22Rv1 (cell line): ENCODE results near the gene IMMP2L.

Experiments
- ZFX ChIP-seq: fragments of 450-650 bp; IDR thresholded peaks from 2 replicates; pipeline ENCODE4 v1.6.1; 2017; ENCODE audit warnings: antibody characterized with exemption, borderline replicate concordance
- TF ChIP-seq, protein P1 (sequence below): fragments of 450-650 bp; IDR thresholded peaks from 2 replicates; pipeline ENCODE4 v1.5.1; 2017; ENCODE audit warnings: mild to moderate bottlenecking

DNA sequence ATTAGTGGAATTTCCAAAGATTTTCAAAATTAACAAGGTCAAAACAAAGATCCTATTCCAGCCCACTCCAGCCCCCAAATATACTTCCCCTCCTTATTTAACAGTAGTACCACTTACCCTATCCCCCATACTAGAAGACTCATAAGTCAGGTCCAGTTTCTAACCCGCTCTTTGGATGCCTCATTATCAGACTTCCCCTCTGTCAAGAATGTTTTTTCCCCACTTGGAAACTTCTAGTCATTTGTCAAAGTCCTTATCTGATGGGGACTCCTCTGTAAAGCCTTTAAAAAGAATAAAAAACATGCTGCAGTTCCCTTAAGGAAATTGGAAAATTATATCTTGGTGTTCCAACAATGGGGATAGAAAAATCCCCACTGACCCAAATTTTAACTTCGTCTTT lies 70.1 kb downstream of the IMMP2L start:
- TF ChIP-seq, protein P1, sequence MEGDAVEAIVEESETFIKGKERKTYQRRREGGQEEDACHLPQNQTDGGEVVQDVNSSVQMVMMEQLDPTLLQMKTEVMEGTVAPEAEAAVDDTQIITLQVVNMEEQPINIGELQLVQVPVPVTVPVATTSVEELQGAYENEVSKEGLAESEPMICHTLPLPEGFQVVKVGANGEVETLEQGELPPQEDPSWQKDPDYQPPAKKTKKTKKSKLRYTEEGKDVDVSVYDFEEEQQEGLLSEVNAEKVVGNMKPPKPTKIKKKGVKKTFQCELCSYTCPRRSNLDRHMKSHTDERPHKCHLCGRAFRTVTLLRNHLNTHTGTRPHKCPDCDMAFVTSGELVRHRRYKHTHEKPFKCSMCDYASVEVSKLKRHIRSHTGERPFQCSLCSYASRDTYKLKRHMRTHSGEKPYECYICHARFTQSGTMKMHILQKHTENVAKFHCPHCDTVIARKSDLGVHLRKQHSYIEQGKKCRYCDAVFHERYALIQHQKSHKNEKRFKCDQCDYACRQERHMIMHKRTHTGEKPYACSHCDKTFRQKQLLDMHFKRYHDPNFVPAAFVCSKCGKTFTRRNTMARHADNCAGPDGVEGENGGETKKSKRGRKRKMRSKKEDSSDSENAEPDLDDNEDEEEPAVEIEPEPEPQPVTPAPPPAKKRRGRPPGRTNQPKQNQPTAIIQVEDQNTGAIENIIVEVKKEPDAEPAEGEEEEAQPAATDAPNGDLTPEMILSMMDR: no peak
- no peak for TF ChIP-seq ZFX
